OCI-LY7 (cell line): Measurements from ENCODE around the gene CACTIN. TPM values are rescaled to one million over a fixed set of nuclear protein-coding genes. Genes with fewer than 3 reads are reported as not detected.

ENCODE experiments used
- BruUV-seq: library from RNA; stranded (reverse); fragments of 400-500 nt; replicated peaks from 2 replicates; lab custom pipeline; 2021; lab: Mats Ljungman, UMichigan
- CTCF ChIA-PET: fragments of 300-600 bp; sonication (Branson Sonifier 250); formaldehyde crosslinking; loops from one replicate; lab custom pipeline; 2022; ENCODE audit warnings: antibody characterized with exemption; ENCODE audit not compliant: unreplicated experiment; lab: Charles Lee
- POLR2A ChIA-PET: fragments of 300-600 bp; sonication (Branson Sonifier 250); formaldehyde crosslinking; loops from one replicate; lab custom pipeline; 2022; ENCODE audit warnings: antibody characterized with exemption; lab: Charles Lee
- DNase-seq: peaks from one replicate; pipeline ENCODE4 v3.0.0-alpha.2; 2015; ENCODE audit warnings: low spot score
- H2AFZ ChIP-seq: fragments of 200-600 bp; sonication (generic), shearing (Covaris generic); 2 replicates; pipeline ENCODE4 v1.6.1; 2014; ENCODE audit warnings: mild to moderate bottlenecking, antibody characterized with exemption, low read length, moderate library complexity
- H3K27ac ChIP-seq: fragments of 200-600 bp; sonication (generic); 2 replicates; pipeline ENCODE4 v1.5.1; 2014; ENCODE audit warnings: mixed run types, low read depth, mild to moderate bottlenecking, moderate library complexity, low read length, inconsistent platforms; ENCODE audit not compliant: poor library complexity, severe bottlenecking
- H3K36me3 ChIP-seq: fragments of 200-600 bp; sonication (generic); 2 replicates; pipeline ENCODE4 v1.6.1; 2014; ENCODE audit warnings: mild to moderate bottlenecking, antibody characterized with exemption, low read length, moderate library complexity, mixed read lengths; ENCODE audit not compliant: insufficient read depth
- H3K4me1 ChIP-seq: fragments of 200-600 bp; sonication (generic); 2 replicates; pipeline ENCODE4 v1.5.1; 2014; ENCODE audit warnings: mild to moderate bottlenecking, low read length; ENCODE audit not compliant: insufficient read depth, poor library complexity, severe bottlenecking
- H3K4me2 ChIP-seq: fragments of 200-600 bp; sonication (generic); 2 replicates; pipeline ENCODE4 v1.6.1; 2014; ENCODE audit warnings: mild to moderate bottlenecking, low read length
- H3K4me3 ChIP-seq: fragments of 200-600 bp; sonication (generic); 2 replicates; pipeline ENCODE4 v1.5.1; 2014; ENCODE audit warnings: mild to moderate bottlenecking, low read depth, low read length; ENCODE audit not compliant: poor library complexity, severe bottlenecking
- H3K79me2 ChIP-seq: fragments of 200-600 bp; sonication (generic); 2 replicates; pipeline ENCODE4 v1.6.1; 2016; ENCODE audit warnings: low read depth, mild to moderate bottlenecking, low read length, moderate library complexity, mixed read lengths; ENCODE audit not compliant: insufficient read depth
- H3K9me2 ChIP-seq: fragments of 200-600 bp; sonication (generic); 2 replicates; pipeline ENCODE4 v1.6.1; 2016; ENCODE audit warnings: mild to moderate bottlenecking, low read length, mixed read lengths; ENCODE audit not compliant: insufficient read depth
- H3K9me3 ChIP-seq: fragments of 200-600 bp; sonication (generic); 2 replicates; pipeline ENCODE4 v1.6.1; 2014; ENCODE audit warnings: mild to moderate bottlenecking, mixed run types, low read length, mixed read lengths
- H4K20me1 ChIP-seq: fragments of 200-600 bp; sonication (generic); 2 replicates; pipeline ENCODE4 v1.6.1; 2014; ENCODE audit warnings: mild to moderate bottlenecking, antibody characterized with exemption, low read length, moderate library complexity, mixed read lengths; ENCODE audit not compliant: insufficient read depth
- CTCF ChIP-seq: fragments of 200-600 bp; sonication (generic); conservative IDR thresholded peaks from 2 replicates; pipeline ENCODE4 v1.5.1; 2014; ENCODE audit warnings: mild to moderate bottlenecking, antibody characterized with exemption, low read length, moderate library complexity, mixed read lengths
- EZH2phosphoT487 ChIP-seq: fragments of 200-600 bp; sonication (generic); IDR thresholded peaks from 2 replicates; pipeline ENCODE4 v1.6.1; 2018; ENCODE audit warnings: low read depth, borderline replicate concordance, mild to moderate bottlenecking, mixed run types, antibody characterized with exemption, low read length, moderate library complexity, mixed read lengths
- intact Hi-C: fragments of 100-400 bp; cut with micrococcal nuclease; formaldehyde crosslinking; loops from one replicate; pipeline ENCODE4 v1.10.0; 2022; ENCODE audit not compliant: unreplicated experiment
- total RNA-seq, 2 experiments: library from RNA; depleted of rRNA in 1 of 2; stranded (reverse); fragments of >200 nt in 1 of 2; shearing (Covaris generic) in 1 of 2; gene quantifications; 2 replicates each; pipeline ENCODE4 v1.2.3, GENCODE V29; 2014 to 2022

The CACTIN gene
- total RNA-seq, 2 experiments from 2014 or later: 34.2 to 35.9 TPM

- intact Hi-C loops: no loop called here
- Histone ChIP-seq H4K20me1 (no peaks in the 10 kb centered on the region), H3K9me2 (no peaks in the 10 kb centered on the region), H3K36me3 (no peaks in the 10 kb centered on the region), H3K9me3 (no peaks in the 10 kb centered on the region), H3K79me2 (no peaks in the 10 kb centered on the region), H3K4me1 (no peaks in the 10 kb centered on the region), H3K4me2 (no peak overlapping the region), H2AFZ (no peak overlapping the region), H3K4me3 (no peak overlapping the region), H3K27ac (no peak overlapping the region)
- no TSS peak for BruUV-seq
- ChIA-PET CTCF (no interaction called here), POLR2A (no interaction called here)
- DNase-seq: no peak
- no peak for TF ChIP-seq EZH2phosphoT487
- no peak for TF ChIP-seq CTCF
These were observed 19.9 kb upstream of the CACTIN start for GRCh38 chr19:3646336-3647092.

GRCh38 chr19:3645726-3646125 is 19.1 kb upstream of the CACTIN start:
- Histone ChIP-seq H3K36me3 (no peaks in the 10 kb centered on the region), H3K9me3 (no peaks in the 10 kb centered on the region), H3K9me2 (no peaks in the 10 kb centered on the region), H3K4me1 (no peaks in the 10 kb centered on the region), H4K20me1 (no peaks in the 10 kb centered on the region), H2AFZ (no peak overlapping the region), H3K4me2 (no peak overlapping the region), H3K27ac (no peak overlapping the region), H3K79me2 (no peaks in the 10 kb centered on the region), H3K4me3 (no peak overlapping the region)
- TF ChIP-seq EZH2phosphoT487 (no peak), CTCF (no peak)
- ChIA-PET POLR2A (no interaction called here), CTCF (no interaction called here)
- no peak for DNase-seq
- intact Hi-C loops: no loop called here
- BruUV-seq: no TSS peak

- Histone ChIP-seq H3K36me3 (no peaks in the 10 kb centered on the region), H3K4me1 (no peaks in the 10 kb centered on the region), H3K9me3 (no peaks in the 10 kb centered on the region), H2AFZ (no peak overlapping the region), H3K9me2 (no peaks in the 10 kb centered on the region), H3K27ac (no peak overlapping the region), H3K4me3 (no peak overlapping the region), H3K79me2 (no peaks in the 10 kb centered on the region), H4K20me1 (no peaks in the 10 kb centered on the region), H3K4me2 (no peak overlapping the region)
- no peak for TF ChIP-seq EZH2phosphoT487
- no peak for TF ChIP-seq CTCF
- ChIA-PET CTCF (no interaction called here), POLR2A (no interaction called here)
- intact Hi-C loops: no loop called here
- DNase-seq: no peak
- no TSS peak for BruUV-seq
These were observed 18.4 kb upstream of the CACTIN start for GRCh38 chr19:3645067-3645396.
